ENCODE results near the gene CORO2B.

DNA sequence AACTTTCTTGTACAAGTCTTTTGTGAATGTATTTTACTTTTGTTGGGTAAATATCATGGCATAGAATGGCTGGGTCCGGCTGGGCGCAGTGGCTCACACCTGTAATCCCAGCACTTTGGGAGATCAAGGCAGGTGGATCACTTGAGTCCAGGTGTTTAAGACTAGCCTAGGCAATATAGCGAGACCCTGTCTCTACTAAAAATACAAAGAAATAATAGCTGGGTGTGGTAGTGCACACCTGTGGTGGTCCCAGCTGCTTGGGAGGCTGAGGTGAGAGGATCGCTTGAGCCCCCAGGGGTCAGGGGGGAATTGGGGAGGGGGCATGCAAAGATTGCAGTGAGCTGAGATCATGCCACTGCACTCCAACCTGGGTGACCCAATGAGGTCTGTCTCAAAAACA lies 189.0 kb downstream of the CORO2B start:
- no peak for TF ChIP-seq POLR2AphosphoS5 (IDR thresholded peaks at IDR 0.05)
- TF ChIP-seq, protein P1, sequence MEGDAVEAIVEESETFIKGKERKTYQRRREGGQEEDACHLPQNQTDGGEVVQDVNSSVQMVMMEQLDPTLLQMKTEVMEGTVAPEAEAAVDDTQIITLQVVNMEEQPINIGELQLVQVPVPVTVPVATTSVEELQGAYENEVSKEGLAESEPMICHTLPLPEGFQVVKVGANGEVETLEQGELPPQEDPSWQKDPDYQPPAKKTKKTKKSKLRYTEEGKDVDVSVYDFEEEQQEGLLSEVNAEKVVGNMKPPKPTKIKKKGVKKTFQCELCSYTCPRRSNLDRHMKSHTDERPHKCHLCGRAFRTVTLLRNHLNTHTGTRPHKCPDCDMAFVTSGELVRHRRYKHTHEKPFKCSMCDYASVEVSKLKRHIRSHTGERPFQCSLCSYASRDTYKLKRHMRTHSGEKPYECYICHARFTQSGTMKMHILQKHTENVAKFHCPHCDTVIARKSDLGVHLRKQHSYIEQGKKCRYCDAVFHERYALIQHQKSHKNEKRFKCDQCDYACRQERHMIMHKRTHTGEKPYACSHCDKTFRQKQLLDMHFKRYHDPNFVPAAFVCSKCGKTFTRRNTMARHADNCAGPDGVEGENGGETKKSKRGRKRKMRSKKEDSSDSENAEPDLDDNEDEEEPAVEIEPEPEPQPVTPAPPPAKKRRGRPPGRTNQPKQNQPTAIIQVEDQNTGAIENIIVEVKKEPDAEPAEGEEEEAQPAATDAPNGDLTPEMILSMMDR (IDR thresholded peaks at IDR 0.05; ENCODE audit: poor library complexity, severe bottlenecking): no peak
- TF ChIP-seq MXI1 (conservative IDR thresholded peaks at IDR 0.05; ENCODE audit: poor library complexity, severe bottlenecking): no peak
- no peak for TF ChIP-seq EZH2 (IDR thresholded peaks at IDR 0.05; ENCODE audit: borderline replicate concordance, insufficient read depth, low read length, poor library complexity, severe bottlenecking)
- TF ChIP-seq, protein P2, sequence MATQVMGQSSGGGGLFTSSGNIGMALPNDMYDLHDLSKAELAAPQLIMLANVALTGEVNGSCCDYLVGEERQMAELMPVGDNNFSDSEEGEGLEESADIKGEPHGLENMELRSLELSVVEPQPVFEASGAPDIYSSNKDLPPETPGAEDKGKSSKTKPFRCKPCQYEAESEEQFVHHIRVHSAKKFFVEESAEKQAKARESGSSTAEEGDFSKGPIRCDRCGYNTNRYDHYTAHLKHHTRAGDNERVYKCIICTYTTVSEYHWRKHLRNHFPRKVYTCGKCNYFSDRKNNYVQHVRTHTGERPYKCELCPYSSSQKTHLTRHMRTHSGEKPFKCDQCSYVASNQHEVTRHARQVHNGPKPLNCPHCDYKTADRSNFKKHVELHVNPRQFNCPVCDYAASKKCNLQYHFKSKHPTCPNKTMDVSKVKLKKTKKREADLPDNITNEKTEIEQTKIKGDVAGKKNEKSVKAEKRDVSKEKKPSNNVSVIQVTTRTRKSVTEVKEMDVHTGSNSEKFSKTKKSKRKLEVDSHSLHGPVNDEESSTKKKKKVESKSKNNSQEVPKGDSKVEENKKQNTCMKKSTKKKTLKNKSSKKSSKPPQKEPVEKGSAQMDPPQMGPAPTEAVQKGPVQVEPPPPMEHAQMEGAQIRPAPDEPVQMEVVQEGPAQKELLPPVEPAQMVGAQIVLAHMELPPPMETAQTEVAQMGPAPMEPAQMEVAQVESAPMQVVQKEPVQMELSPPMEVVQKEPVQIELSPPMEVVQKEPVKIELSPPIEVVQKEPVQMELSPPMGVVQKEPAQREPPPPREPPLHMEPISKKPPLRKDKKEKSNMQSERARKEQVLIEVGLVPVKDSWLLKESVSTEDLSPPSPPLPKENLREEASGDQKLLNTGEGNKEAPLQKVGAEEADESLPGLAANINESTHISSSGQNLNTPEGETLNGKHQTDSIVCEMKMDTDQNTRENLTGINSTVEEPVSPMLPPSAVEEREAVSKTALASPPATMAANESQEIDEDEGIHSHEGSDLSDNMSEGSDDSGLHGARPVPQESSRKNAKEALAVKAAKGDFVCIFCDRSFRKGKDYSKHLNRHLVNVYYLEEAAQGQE (IDR thresholded peaks at IDR 0.05; ENCODE audit: borderline replicate concordance): no peak

Measured in neural cell (in vitro differentiated cells).